ENCODE measurements around the gene GOLGA6L1. TPM values are rescaled to one million over a fixed set of nuclear protein-coding genes. Genes with fewer than 3 reads are reported as not detected.
"Not testable (repeated sequence)": the region's sequence is repeated elsewhere in the genome, so short reads cannot be mapped to it uniquely, and the experiment has no call there.

The GOLGA6L1 gene
- total and polyA plus RNA-seq, 8 donors, result not detected

DNA sequence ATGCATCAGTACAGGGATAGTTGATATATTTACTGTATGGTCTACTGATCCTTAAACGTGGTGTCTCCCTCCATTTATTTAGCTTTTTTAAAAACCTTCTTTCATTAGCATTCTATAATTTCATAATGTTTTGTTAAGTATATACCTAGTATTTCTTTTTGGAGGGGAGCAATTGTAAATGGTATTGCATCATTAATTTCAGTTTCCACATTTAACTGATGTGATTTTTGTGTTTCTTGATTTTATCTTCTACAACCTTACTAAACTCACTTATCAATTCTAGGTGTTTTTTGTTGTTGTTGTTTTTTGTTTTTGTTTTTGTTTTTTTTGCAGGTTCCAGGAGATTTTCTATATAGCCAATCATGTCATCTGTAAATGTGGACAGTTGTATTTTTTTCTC lies 18.4 kb downstream of the GOLGA6L1 start:
- H3K4me3 ChIP-seq, result no peak overlapping the region
- no peaks in the 10 kb centered on the region for H3K9me3 ChIP-seq
- no peak for FAIRE-seq
- intact Hi-C loops (cut with DNase I), result no loop called here
- H3K4me1 ChIP-seq, result no peaks in the 10 kb centered on the region
- TF ChIP-seq, protein P1, sequence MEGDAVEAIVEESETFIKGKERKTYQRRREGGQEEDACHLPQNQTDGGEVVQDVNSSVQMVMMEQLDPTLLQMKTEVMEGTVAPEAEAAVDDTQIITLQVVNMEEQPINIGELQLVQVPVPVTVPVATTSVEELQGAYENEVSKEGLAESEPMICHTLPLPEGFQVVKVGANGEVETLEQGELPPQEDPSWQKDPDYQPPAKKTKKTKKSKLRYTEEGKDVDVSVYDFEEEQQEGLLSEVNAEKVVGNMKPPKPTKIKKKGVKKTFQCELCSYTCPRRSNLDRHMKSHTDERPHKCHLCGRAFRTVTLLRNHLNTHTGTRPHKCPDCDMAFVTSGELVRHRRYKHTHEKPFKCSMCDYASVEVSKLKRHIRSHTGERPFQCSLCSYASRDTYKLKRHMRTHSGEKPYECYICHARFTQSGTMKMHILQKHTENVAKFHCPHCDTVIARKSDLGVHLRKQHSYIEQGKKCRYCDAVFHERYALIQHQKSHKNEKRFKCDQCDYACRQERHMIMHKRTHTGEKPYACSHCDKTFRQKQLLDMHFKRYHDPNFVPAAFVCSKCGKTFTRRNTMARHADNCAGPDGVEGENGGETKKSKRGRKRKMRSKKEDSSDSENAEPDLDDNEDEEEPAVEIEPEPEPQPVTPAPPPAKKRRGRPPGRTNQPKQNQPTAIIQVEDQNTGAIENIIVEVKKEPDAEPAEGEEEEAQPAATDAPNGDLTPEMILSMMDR (IDR thresholded peaks at IDR 0.05), result no peak
- no peaks in the 10 kb centered on the region for H3K27me3 ChIP-seq
- DNase-seq, result no peak
- WGBS, 2 donors, result 38 to 58% methylated on average over 1 of the region's 1 CpG
- H3K36me3 ChIP-seq, result no peaks in the 10 kb centered on the region
- no peak overlapping the region for H3K27ac ChIP-seq
- no peak for ATAC-seq

DNA sequence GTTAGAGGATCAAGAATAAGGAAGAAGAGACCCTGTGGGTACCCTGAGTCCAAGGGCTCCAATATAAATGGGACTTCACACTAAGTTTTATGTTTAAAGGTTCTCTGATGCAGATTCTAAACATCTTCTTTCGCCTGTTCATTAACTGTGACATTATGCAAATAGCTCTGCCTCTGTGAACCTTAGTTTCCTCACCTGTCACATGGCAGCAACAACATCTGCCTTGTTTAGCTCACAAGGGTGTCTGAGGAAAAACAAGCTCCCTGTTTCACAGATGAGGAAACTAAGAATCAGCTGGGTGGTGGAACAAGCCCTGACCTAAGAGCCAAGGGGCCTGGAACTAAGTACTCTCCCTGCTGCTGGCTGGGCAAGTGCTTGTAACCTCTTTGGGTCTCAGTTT lies 40.8 kb downstream of the GOLGA6L1 start:
- H3K4me1 ChIP-seq, result no peaks in the 10 kb centered on the region
- WGBS, 2 donors, result 53 to 65% methylated on average over 1 of the region's 1 CpG
- TF ChIP-seq, protein P1 (IDR thresholded peaks at IDR 0.05), result no peak
- no peak overlapping the region for H3K4me3 ChIP-seq
- H3K27ac ChIP-seq, result no peak overlapping the region
- H3K27me3 ChIP-seq, result peaks cover 0 to 4% (median 0%) of the 10 kb centered on the region in 4 donors
- H3K36me3 ChIP-seq, result no peaks in the 10 kb centered on the region
- ATAC-seq (no peak), DNase-seq (no peak), FAIRE-seq (no peak)
- H3K9me3 ChIP-seq, result no peaks in the 10 kb centered on the region
- intact Hi-C loops (cut with DNase I), result no loop called here

DNA sequence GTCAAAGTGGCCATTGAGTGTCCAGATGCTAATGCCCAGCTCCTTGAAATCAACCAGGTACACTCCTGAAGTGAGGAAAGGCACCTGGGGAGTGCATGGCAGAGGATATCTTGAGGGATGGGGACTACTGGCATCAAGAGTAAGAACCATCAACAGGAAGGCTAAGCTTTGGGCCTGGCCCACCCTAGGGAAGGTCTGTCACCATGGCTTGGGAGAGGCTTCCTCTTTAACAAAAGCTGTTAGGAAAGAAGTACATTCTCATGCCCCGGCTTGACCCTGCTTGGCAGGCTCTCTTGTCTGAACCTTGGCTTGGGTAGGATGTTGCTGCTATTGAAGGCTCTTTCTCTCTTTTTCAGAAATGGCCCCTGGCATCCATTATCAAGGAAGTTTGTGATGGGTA lies 53.5 kb downstream of the GOLGA6L1 start:
- H3K36me3 ChIP-seq, result no peaks in the 10 kb centered on the region
- 83 to 84% methylated on average over 1 of the region's 1 CpG for WGBS, 2 donors
- H3K27ac ChIP-seq, result no peak overlapping the region
- H3K9me3 ChIP-seq, result no peaks in the 10 kb centered on the region
- no peak for ATAC-seq
- intact Hi-C loops (cut with DNase I), result no loop called here
- FAIRE-seq, result no peak
- H3K4me3 ChIP-seq, result no peak overlapping the region
- H3K27me3 ChIP-seq, result no peaks in the 10 kb centered on the region
- H3K4me1 ChIP-seq, result no peaks in the 10 kb centered on the region
- TF ChIP-seq, protein P1 (IDR thresholded peaks at IDR 0.05), result no peak
- no peak for DNase-seq

DNA sequence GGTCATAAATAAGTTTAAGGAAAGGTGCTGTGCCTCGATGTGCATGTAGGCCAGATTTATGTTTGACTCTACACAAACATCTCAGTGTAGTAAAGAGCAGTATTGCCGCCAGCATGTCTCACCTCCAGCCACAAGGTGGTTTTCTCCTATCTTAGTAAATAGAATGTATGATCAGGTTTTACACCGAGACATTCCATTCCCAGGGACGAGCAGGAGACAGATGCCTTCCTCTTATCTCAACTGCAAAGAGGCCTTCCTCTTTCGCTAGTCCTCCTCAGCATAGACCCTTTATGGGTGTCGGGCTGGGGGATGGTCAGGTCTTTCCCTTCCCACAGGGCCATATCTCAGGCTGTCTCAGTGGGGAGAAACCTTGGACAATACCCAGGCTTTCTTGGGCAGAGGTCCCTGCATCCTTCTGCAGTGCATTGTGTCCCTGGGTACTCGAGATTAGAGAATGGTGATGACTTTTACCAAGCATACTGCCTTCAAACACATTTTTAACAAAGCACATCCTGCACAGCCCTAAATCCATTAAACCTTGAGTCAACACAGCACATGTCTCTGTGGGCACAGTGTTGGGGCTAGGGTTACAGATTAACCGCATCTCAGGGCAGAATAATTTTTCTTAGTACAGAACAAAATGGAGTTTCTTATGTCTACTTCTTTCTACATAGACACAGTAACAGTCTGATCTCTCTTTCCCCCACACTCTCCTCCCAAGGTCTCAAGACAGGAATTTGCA lies 54.5 kb downstream of the GOLGA6L1 start:
- H3K4me3 ChIP-seq; H3K9me3 ChIP-seq; intact Hi-C loops (cut with DNase I); H3K36me3 ChIP-seq; FAIRE-seq; H3K27me3 ChIP-seq; H3K4me1 ChIP-seq; H3K27ac ChIP-seq; ATAC-seq; DNase-seq: not testable (repeated sequence)
- 52 to 55% methylated on average over 8 of the region's 8 CpGs for WGBS, 2 donors

DNA sequence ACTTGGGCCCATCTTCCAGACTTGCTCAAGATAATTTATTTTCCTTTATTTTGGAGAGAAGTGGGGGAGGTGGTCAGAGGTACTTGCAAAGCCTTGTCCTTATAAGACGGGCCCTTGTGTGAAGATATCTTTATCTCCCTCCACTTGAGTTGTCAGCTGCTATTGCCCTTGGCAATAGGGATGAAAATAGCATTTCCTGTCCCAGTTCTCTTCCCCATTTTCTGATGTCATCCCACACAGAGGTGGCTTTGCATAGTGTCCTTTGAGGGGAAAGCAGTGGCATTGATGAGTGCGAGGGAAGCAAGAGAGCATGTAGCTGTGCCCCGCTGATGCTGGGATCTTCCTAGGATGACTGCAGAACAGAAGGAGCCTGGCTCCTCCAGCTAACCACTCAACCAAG lies 55.4 kb downstream of the GOLGA6L1 start:
- TF ChIP-seq, protein P1 (IDR thresholded peaks at IDR 0.05), result no peak
- DNase-seq (no peak), ATAC-seq (no peak), FAIRE-seq (no peak)
- Histone ChIP-seq H3K9me3 (no peaks in the 10 kb centered on the region), H3K27me3 (no peaks in the 10 kb centered on the region), H3K4me1 (no peaks in the 10 kb centered on the region), H3K4me3 (no peak overlapping the region), H3K36me3 (no peaks in the 10 kb centered on the region), H3K27ac (no peak overlapping the region)
- intact Hi-C loops (cut with DNase I), result no loop called here
- 71 to 83% methylated on average over 3 of the region's 3 CpGs for WGBS, 2 donors
